OCI-LY1 (cell line): ENCODE data around the gene PPP1R2.

Source experiments
- H2AFZ ChIP-seq: fragments of 200-600 bp; sonication (generic), shearing (Covaris generic); 2 replicates; pipeline ENCODE4 v1.6.0; 2014; ENCODE audit warnings: antibody characterized with exemption, mild to moderate bottlenecking, low read length
- H3F3A ChIP-seq: fragments of 200-600 bp; sonication (generic), shearing (Covaris generic); 2 replicates; pipeline ENCODE4 v1.6.0; 2014; ENCODE audit warnings: mild to moderate bottlenecking, antibody characterized with exemption, low read length, moderate library complexity; ENCODE audit not compliant: insufficient read depth
- H3K27ac ChIP-seq: fragments of 200-600 bp; sonication (generic); 2 replicates; pipeline ENCODE4 v1.5.1; 2014; ENCODE audit warnings: low read length, mixed run types, mild to moderate bottlenecking, low read depth; ENCODE audit not compliant: poor library complexity, severe bottlenecking
- H3K27me3 ChIP-seq: fragments of 200-600 bp; sonication (generic); 2 replicates; pipeline ENCODE4 v1.6.0; 2014; ENCODE audit warnings: antibody characterized with exemption, mild to moderate bottlenecking, low read length, moderate library complexity; ENCODE audit not compliant: insufficient read depth
- H3K36me3 ChIP-seq: fragments of 200-600 bp; sonication (generic); 2 replicates; pipeline ENCODE4 v1.6.1; 2014; ENCODE audit warnings: mild to moderate bottlenecking, antibody characterized with exemption, low read length, moderate library complexity, mixed read lengths; ENCODE audit not compliant: insufficient read depth
- H3K4me1 ChIP-seq: fragments of 200-600 bp; sonication (generic); 2 replicates; pipeline ENCODE4 v1.5.1; 2014; ENCODE audit warnings: mild to moderate bottlenecking, low read length, moderate library complexity; ENCODE audit not compliant: insufficient read depth, severe bottlenecking
- H3K4me2 ChIP-seq: fragments of 200-600 bp; sonication (generic), shearing (Covaris generic); 2 replicates; pipeline ENCODE4 v1.6.1; 2014; ENCODE audit warnings: low read length
- H3K4me3 ChIP-seq: fragments of 200-600 bp; sonication (generic); 2 replicates; pipeline ENCODE4 v1.5.1; 2014; ENCODE audit warnings: low read length, low read depth, mild to moderate bottlenecking, mixed read lengths; ENCODE audit not compliant: poor library complexity, severe bottlenecking
- H3K79me2 ChIP-seq: fragments of 200-600 bp; shearing (Covaris generic); 2 replicates; pipeline ENCODE4 v1.6.1; 2016; ENCODE audit warnings: mixed run types, low read length, mixed read lengths; ENCODE audit not compliant: insufficient read depth
- H3K9ac ChIP-seq: fragments of 200-600 bp; sonication (generic), shearing (Covaris generic); 2 replicates; pipeline ENCODE4 v1.6.1; 2014; ENCODE audit warnings: mild to moderate bottlenecking, low read length, mixed read lengths
- H3K9me2 ChIP-seq: fragments of 200-600 bp; sonication (generic), shearing (Covaris generic); 2 replicates; pipeline ENCODE4 v1.6.1; 2014; ENCODE audit warnings: low read depth, mild to moderate bottlenecking, low read length, mixed read lengths
- H3K9me3 ChIP-seq: fragments of 200-600 bp; shearing (Covaris generic); 2 replicates; pipeline ENCODE4 v1.6.1; 2014; ENCODE audit warnings: low read length, mixed read lengths
- H4K20me1 ChIP-seq: fragments of 200-600 bp; sonication (generic), shearing (Covaris generic); 2 replicates; pipeline ENCODE4 v1.6.0; 2016; ENCODE audit warnings: mild to moderate bottlenecking, low read length; ENCODE audit not compliant: insufficient read depth
- EZH2 ChIP-seq: fragments of 200-600 bp; sonication (generic), shearing (Covaris generic); IDR thresholded peaks from 2 replicates; pipeline ENCODE4 v1.8.0; 2017; ENCODE audit warnings: borderline replicate concordance, mixed run types, mild to moderate bottlenecking, antibody characterized with exemption, low read length, moderate library complexity, mixed read lengths
- TF ChIP-seq, protein P1 (sequence below): fragments of 200-600 bp; sonication (generic), shearing (Covaris generic); IDR thresholded peaks from 2 replicates; pipeline ENCODE4 v1.5.1; 2017; ENCODE audit warnings: mild to moderate bottlenecking, antibody characterized with exemption, low read length, moderate library complexity, mixed read lengths

Gene PPP1R2

DNA sequence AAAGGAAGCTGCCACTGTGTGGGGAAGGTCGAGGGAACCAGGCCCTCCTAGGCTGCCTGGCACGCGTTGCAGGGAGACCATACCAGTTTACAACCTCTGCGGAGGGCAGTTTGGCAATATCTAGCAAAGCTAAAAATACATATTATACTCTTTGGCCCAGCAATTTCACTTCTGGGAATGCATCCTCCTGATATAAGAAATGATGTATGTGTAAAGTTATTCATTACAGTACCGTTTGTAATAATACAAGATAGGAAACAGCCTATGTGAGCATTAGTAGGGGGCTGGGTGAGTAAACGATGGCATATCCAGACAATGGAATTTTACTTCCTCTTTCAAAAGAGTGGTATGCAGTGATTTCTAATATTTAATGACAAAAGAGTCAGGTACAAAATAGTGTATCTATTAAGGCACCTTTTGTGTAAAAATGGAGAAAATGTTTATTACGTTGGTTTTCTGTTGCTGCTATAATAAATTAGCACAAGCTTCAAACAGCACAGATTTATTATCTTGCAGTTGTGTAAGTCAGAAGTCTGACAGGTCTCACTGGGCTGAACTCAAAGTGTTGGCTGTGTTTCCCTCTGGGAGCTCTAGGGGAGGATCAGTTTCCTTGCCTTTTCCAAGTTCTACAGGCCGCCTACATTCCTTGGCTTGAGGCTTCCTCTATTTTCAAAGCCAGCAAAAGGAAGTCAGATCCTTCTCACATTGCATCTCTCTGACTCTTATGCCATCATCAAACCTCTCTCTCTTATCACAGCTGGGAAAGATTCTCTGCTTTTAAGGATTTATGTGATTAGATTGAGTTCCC lies 31.6 kb upstream of the PPP1R2 start:
- no peak overlapping the region for H2AFZ ChIP-seq
- H3K4me1 ChIP-seq, result no peaks in the 10 kb centered on the region
- no peak overlapping the region for H3K27ac ChIP-seq
- H3K36me3 ChIP-seq, result no peaks in the 10 kb centered on the region
- H3K9me3 ChIP-seq, result no peaks in the 10 kb centered on the region
- no peaks in the 10 kb centered on the region for H3K79me2 ChIP-seq
- no peak overlapping the region for H3K4me3 ChIP-seq
- H3K9me2 ChIP-seq, result no peaks in the 10 kb centered on the region
- H3K9ac ChIP-seq, result no peak overlapping the region
- no peak overlapping the region for H3K4me2 ChIP-seq
- TF ChIP-seq, protein P1, sequence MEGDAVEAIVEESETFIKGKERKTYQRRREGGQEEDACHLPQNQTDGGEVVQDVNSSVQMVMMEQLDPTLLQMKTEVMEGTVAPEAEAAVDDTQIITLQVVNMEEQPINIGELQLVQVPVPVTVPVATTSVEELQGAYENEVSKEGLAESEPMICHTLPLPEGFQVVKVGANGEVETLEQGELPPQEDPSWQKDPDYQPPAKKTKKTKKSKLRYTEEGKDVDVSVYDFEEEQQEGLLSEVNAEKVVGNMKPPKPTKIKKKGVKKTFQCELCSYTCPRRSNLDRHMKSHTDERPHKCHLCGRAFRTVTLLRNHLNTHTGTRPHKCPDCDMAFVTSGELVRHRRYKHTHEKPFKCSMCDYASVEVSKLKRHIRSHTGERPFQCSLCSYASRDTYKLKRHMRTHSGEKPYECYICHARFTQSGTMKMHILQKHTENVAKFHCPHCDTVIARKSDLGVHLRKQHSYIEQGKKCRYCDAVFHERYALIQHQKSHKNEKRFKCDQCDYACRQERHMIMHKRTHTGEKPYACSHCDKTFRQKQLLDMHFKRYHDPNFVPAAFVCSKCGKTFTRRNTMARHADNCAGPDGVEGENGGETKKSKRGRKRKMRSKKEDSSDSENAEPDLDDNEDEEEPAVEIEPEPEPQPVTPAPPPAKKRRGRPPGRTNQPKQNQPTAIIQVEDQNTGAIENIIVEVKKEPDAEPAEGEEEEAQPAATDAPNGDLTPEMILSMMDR, result no peak
- no peak for TF ChIP-seq EZH2
- H4K20me1 ChIP-seq, result no peaks in the 10 kb centered on the region
- H3K27me3 ChIP-seq, result no peaks in the 10 kb centered on the region
- H3F3A ChIP-seq, result no peaks in the 10 kb centered on the region

DNA sequence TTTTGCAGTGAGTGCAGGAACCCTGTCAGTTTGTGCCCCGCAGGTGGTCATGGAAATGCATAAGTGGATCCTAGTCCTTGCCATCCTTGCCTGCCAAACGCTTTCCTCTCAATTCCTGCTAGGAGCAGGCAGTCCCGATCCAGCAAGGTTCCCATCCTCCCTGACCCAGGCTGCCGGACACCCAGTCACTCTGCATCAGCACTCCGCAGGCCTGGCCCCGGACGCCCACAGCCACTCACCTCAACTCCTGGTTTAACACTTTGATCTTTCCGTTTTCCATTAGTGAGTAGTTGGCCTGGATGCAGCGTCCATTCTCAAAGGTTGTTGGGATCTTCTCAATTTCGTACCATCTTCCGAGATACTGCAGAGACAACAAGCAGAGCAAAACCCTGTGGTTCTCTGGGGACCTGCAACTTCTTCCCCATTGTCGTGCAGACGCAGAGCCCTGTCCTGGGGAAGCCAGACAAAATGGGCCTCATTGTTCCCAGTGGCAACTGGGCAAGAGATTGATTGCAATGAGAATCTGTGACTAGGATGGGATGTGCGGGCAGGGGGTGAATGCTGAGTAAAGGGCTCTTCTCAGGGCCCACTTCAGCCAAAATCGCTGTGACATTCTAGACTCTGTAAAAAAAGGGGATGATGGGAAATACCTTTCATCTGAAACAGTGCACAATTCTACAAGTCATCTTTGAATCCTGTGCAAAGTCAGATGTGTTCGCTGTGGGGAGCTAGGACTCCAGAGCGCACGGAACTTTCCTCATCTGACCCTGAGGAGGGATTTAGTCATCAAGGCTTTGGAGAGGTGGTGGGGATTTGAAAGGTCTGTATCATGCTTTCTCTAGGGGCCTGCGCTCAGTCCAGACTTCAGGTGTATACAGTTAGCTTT lies 30.7 kb upstream of the PPP1R2 start:
- Histone ChIP-seq H2AFZ (no peak overlapping the region), H3F3A (no peaks in the 10 kb centered on the region), H3K9me3 (no peaks in the 10 kb centered on the region), H4K20me1 (no peaks in the 10 kb centered on the region), H3K27me3 (no peaks in the 10 kb centered on the region), H3K4me1 (no peaks in the 10 kb centered on the region), H3K79me2 (no peaks in the 10 kb centered on the region), H3K9me2 (no peaks in the 10 kb centered on the region), H3K4me2 (no peak overlapping the region), H3K9ac (no peak overlapping the region), H3K27ac (no peak overlapping the region), H3K36me3 (no peaks in the 10 kb centered on the region), H3K4me3 (no peak overlapping the region)
- TF ChIP-seq EZH2, result no peak
- TF ChIP-seq, protein P1, result no peak

DNA sequence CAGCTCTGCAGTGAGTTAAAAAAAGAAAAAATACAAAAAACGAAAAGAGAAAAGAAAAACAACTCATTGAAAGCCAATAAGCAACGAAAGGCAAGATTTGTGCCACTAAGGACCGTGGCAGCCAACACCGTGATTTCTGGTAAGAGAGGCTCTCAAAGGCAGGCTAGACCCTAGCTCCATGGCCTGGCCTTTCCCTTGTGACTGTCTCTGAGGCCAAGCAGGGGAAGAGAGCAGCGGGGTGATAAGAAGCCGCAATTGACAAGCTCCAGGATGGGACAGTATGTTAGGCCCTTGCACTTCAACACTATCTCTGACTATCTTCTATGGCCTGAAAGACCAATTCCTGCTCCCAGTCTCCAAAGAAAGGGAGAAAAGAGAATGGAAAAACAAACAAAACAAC lies 28.2 kb upstream of the PPP1R2 start:
- Histone ChIP-seq H3K27me3 (no peaks in the 10 kb centered on the region), H4K20me1 (no peaks in the 10 kb centered on the region), H3K4me1 (no peaks in the 10 kb centered on the region), H3K27ac (no peak overlapping the region), H3F3A (no peaks in the 10 kb centered on the region), H3K9ac (no peak overlapping the region), H3K4me3 (no peak overlapping the region), H3K36me3 (no peaks in the 10 kb centered on the region), H3K79me2 (no peaks in the 10 kb centered on the region), H3K4me2 (no peak overlapping the region), H3K9me3 (no peaks in the 10 kb centered on the region), H3K9me2 (no peaks in the 10 kb centered on the region), H2AFZ (no peak overlapping the region)
- no peak for TF ChIP-seq EZH2
- TF ChIP-seq, protein P1, result no peak
